CD4-positive, alpha-beta T cell treated with Interleukin-4 for 4 hours (primary cell): ENCODE data around the gene ADAMTS17.

ENCODE experiments used
- DNase-seq: peaks from one replicate; pipeline ENCODE4 v3.0.0-alpha.2; 2020

Gene ADAMTS17

GRCh38 chr15:100123611-100124010 is 218.2 kb downstream of the ADAMTS17 start:
- no peak for DNase-seq

DNA sequence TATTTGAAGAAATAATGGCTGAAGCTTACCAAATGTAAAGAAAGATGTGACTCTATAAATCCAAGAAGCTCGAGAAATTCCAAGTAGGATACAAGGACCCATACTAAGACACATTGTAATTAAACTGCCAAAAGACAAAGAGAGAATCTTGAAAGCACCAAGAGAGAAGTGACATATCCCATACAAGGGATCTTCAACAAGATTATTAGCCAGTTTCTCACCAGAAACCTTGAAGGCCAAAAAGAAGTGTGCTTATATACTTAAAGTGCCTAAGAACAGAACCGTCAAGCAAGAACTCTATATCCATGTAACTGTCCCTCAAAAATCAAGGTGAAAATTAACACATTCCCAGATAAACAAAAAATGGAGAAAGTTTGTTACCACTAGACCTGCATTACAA is 220.5 kb downstream of the ADAMTS17 start:
- no peak for DNase-seq

GRCh38 chr15:100120111-100120510 is 221.7 kb downstream of the ADAMTS17 start:
- no peak for DNase-seq

GRCh38 chr15:100118546-100118945 is 223.2 kb downstream of the ADAMTS17 start:
- DNase-seq, result no peak

DNA sequence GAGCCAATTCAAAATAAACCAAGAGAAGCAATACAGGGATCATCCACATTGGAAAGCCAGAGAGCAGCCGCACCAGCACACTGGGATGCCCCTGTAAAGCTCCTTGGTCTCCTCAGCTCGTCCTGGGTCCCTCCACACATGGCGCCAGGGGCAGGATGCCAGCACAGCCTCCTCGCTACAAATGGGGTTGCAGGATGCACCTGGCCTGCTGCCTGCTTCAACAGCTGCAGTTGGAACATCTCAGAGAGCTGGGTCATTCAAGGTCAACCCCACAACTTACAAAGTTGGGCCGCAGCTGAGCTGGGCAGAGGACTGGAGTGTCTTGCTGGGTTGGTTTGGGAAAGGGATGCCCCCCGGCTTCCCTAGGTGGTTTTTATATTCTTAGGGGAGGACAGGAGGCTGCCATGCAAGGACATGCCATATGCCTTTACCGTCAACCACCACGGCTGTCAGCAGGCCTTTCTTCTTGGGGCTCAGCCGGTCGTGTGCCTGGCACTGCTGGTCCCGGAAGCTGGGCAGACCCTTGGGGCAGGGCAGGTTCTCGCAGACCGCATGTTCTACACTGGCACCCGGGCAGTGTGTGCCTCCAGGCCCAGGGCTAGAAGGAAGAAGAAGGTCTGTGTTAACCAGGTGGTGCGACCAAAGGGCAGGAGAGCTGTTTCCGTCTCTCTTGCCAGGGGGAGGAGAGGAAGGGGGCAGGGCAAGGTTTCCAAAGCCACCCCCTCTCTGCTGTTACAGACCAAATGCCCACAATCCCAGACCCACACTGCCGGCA is 225.2 kb downstream of the ADAMTS17 start:
- DNase-seq, result no peak

GRCh38 chr15:100115711-100116090 is 226.1 kb downstream of the ADAMTS17 start:
- DNase-seq, result no peak

DNA sequence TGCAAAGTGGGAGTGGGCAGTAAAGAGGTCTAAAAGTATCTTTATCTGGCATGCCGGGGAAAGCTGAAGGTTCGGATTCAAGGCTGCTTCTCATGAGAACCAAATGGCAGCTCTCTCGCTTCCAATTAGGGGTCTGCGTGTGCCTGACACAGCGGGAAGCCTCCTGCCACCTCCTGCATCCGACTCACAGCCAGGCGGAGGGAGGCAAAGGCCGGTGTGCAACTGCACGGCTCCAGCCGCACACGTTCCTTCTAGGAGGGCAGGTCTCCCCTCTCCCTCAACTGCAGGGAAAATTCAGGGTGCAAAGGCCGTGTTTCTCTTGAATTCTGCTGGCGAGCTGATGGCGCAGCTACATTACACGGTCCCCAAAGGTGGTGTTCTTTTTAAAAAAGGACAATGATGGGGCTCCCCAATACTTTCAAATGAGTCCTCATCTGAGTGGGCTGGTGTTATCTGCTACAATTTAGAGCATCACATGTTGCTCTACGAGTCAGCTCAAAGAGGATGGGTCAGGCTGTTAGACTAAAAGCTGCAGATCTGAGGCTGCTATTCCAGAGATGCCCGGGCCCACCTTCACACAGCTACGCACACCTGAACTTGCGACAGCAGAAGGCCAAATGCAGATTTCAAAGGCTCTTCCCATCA is 226.6 kb downstream of the ADAMTS17 start:
- DNase-seq, result no peak

DNA sequence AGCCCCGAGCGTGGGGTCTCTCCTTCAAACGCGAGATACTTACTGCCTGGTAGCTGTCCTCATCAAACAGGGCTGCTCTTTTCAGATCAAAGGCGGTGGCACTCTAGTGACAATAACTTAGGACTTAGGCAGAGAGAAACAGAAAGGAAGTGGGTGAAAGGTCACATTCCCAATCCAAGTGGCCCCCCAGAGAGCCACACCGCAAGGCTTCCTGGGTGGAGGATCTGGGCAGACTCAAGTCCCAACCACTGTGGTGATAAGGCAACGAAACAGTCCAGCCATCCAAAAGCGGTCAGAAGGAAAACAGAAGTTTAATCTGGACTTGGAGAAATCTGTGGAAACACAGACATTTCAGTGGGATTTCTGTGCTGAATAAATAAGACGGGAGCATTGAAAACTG is 227.2 kb downstream of the ADAMTS17 start:
- DNase-seq, result no peak

DNA sequence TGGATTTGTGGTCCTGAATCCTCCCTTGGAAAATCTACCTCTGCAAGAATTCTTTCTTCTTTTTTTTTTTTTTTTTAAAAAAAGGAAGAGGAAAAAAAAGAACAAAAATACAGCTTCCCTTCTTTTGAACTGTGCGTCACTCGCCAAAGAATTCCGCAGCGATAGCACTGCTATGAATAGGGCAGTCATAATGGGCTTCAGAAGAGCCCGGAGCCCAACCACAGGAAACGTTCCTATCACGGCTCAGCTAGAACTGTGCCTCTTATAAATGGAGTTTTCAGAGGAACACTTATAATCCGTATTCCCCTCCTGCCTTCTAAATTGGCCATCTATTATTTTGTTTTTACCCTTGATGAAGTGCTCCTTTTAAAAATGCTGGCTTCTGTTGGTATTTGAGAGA is 227.7 kb downstream of the ADAMTS17 start:
- no peak for DNase-seq

- DNase-seq, result no peak
Observed at GRCh38 chr15:100113351-100114080, 228.3 kb downstream of the ADAMTS17 start.

GRCh38 chr15:100112636-100113305 is 229.0 kb downstream of the ADAMTS17 start:
- DNase-seq, result no peak

DNA sequence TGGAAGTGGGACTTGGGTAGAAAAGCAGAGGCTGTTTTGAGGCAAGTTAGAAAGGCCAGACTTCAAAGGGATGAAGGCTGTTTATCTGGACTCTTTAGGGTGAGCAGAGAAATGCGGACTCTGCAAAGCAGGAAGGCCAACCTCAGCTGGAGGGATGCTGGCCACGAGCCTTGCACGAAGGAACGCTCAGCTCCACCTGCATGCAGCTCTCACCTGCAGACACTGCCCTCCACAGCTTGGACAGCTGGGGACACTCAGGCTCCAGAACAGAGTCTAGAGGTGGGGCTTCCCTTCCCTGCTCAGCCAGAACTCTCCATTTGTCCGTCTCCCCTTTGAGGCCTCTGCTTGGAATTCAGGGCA is 229.7 kb downstream of the ADAMTS17 start:
- DNase-seq, result no peak

- no peak for DNase-seq
Observed at GRCh38 chr15:100111125-100112060, 230.4 kb downstream of the ADAMTS17 start.

- DNase-seq, result no peak
Observed at GRCh38 chr15:100109486-100110035, 232.2 kb downstream of the ADAMTS17 start.

DNA sequence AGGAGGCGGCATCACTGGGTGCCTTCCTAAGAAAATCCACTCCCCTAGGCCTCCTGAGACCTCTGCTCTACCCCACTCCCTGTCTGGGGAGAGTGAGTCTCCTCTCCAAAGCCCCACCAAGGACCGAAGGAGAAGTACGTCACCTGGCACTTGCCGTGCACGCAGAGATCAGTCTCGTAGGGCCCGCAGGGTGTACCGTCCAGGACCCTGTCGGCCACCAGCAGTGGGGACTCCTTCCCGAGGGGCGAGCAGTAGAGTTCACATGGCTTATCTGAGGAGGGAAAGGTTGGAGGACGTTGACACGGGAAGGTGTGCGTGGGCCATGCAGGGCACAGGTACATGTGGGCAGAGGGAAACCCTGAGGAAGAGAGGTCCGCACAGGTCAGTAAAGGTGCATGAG is 232.9 kb downstream of the ADAMTS17 start:
- DNase-seq, result no peak

DNA sequence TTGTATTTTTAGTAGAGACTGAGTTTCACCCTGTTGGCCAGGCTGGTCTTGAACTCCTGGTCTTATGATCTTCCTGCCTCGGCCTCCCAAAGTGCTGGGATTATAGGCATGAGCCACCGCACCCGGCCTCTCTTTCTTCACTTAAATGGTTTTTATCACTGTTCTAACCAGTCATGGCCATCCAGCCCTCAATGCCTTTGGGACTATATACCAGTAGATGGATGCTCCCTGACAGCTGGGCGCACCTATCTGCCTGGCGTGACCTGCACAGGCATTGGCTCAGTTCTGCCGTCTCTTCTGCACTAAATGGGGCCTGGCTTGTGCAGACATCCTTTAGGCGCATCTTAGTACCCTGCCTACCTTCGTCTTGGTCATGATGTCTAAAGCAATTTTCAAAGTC is 233.4 kb downstream of the ADAMTS17 start:
- DNase-seq, result no peak

DNA sequence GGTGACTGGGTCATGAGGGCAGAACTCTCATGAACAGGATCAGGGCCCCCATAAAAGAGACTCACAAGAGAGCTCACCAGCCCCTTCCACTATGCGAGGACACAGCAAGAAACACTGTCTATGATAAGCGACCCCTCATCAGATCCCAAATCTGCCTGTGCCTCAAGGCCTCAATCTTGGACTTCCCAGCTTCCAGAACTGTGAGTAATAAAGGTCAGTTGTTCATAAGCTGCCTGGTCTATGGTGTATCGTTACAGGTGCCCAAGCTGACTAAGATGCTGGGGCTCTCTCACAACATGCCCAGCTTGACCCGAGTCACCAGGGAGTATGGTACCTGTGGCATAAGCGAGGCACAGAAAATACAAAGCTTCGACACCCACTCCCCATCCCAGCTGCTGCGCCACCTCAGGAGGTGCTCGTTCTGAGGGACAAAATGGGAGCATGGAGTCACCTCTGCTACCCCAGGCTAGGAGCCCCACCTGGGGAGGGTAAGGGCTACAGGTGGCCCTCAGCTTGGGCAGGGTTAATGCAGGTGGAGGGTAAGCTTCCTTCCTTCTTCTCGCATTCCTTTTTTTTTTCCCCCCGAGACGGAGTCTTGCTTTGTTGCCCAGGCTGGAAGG is 234.1 kb downstream of the ADAMTS17 start:
- no peak for DNase-seq

DNA sequence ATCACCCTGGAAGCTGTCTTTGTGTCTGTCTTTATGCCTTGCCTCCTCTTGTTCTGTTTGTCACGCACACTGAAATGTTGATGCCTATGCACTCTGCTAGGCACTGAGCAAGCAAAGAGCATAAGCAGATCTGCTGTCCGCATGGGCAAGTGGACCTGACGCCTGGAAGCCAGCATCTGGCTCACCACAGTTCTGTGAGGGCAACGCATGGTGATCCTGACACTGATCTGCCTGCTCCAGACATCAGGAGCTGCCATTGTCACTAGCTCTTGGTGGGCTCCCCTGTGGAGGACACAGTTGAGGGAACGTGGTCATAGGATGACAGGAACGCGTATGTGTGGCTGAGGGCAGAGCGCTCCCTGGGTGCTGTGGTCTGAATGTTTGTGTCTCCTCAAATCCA is 234.6 kb downstream of the ADAMTS17 start:
- DNase-seq, result no peak

DNA sequence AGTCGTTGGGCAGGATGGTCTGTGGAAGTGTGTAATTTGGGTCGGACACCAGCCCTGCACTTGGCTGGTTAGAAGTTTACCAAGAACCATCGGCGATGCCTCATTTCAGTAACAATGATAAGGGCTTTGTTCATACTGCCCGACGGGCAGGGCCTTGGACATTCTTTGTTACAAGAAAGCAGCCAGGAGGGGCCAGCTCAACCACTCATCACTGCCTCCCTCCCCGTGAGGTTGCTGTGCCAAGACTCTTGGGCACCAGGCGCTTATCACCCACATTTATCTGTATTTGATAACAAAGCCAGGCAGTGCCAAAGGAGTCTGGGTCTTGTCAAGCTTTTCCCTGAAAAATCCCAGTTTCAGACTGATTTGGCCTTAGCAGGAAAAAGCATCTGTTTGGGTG is 235.0 kb downstream of the ADAMTS17 start:
- no peak for DNase-seq

- no peak for DNase-seq
Observed at GRCh38 chr15:100105101-100105500, 236.7 kb downstream of the ADAMTS17 start.

GRCh38 chr15:100104245-100104644 is 237.5 kb downstream of the ADAMTS17 start:
- DNase-seq, result no peak

DNA sequence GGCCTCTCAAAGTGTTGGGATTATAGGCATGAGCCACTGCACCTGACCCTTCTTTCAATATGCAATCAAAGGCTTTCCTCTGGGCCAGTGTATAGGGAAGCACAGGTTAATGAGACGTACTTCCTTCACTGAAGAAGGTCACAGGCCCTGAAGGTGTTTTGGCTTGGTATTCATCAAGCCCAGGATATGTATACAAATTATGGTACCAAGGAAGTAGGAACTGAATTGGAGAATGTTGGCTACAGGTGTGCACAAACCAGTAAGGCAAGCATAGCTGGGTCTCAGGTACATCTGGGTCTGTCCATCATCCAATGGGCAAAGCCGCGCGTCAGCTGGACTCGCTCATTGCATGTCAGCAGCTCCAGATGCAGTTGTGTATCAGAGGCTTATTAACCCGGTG is 237.9 kb downstream of the ADAMTS17 start:
- DNase-seq, result no peak
